Karpas-422 (cell line): ENCODE measurements around the gene RMND5A. TPM values are rescaled to one million over a fixed set of nuclear protein-coding genes. Genes with fewer than 3 reads are reported as not detected.
A peak's percentile ranks its signal among the peaks of the same experiment; 100 is the strongest.
"Not testable (repeated sequence)": the region's sequence is repeated elsewhere in the genome, so short reads cannot be mapped to it uniquely, and the experiment has no call there.

Experiments used
- DNase-seq: peaks from one replicate; pipeline ENCODE4 v3.0.0-alpha.2; 2015
- H2AFZ ChIP-seq: fragments of 200-600 bp; sonication (generic); 2 replicates; pipeline ENCODE4 v1.6.1; 2014; ENCODE audit warnings: antibody characterized with exemption, low read length, mixed read lengths
- H3K27ac ChIP-seq: fragments of 200-600 bp; sonication (generic); 2 replicates; pipeline ENCODE4 v1.5.1; 2014; ENCODE audit warnings: mild to moderate bottlenecking, low read length, moderate library complexity
- H3K27me3 ChIP-seq: fragments of 200-600 bp; sonication (generic); 2 replicates; pipeline ENCODE4 v1.6.1; 2014; ENCODE audit warnings: low read length, mixed read lengths
- H3K36me3 ChIP-seq: fragments of 200-600 bp; sonication (generic); 2 replicates; pipeline ENCODE4 v1.6.1; 2014; ENCODE audit warnings: low read length, mixed read lengths; ENCODE audit not compliant: insufficient read depth
- H3K4me1 ChIP-seq: fragments of 200-600 bp; sonication (generic); 2 replicates; pipeline ENCODE4 v1.6.1; 2014; ENCODE audit warnings: mild to moderate bottlenecking, low read length, mixed read lengths
- H3K4me2 ChIP-seq: fragments of 200-600 bp; sonication (generic); 2 replicates; pipeline ENCODE4 v1.6.1; 2014; ENCODE audit warnings: low read length, low read depth, mild to moderate bottlenecking; ENCODE audit not compliant: poor library complexity, severe bottlenecking
- H3K4me3 ChIP-seq: fragments of 200-600 bp; sonication (generic); 2 replicates; pipeline ENCODE4 v1.5.1; 2014; ENCODE audit warnings: mild to moderate bottlenecking, antibody characterized with exemption, low read length, mixed read lengths
- H3K79me2 ChIP-seq: fragments of 200-600 bp; sonication (generic); 2 replicates; pipeline ENCODE4 v1.6.1; 2014; ENCODE audit warnings: mild to moderate bottlenecking, low read length, mixed read lengths
- H3K9ac ChIP-seq: fragments of 200-600 bp; sonication (generic); 2 replicates; pipeline ENCODE4 v1.6.0; 2014; ENCODE audit warnings: low read length
- H3K9me2 ChIP-seq: fragments of 200-600 bp; sonication (generic), shearing (Covaris generic); replicated peaks from 2 replicates; pipeline ENCODE4 v1.6.0; 2014; ENCODE audit warnings: mild to moderate bottlenecking, low read length, moderate library complexity; ENCODE audit not compliant: insufficient read depth
- H3K9me3 ChIP-seq: fragments of 300-700, 200-600 bp; sonication (generic); 2 replicates; pipeline ENCODE4 v1.6.1; 2014; ENCODE audit warnings: low read length, mixed read lengths
- H4K20me1 ChIP-seq: fragments of 200-600 bp; sonication (generic); 2 replicates; pipeline ENCODE4 v1.6.1; 2014; ENCODE audit warnings: mild to moderate bottlenecking, antibody characterized with exemption, low read length, low read depth; ENCODE audit not compliant: insufficient read depth
- total RNA-seq: library from RNA; depleted of rRNA; stranded (reverse); fragments of >200 nt; shearing (Covaris generic); gene quantifications from 2 replicates; pipeline ENCODE4 v1.2.3, GENCODE V29; 2014; ENCODE audit warnings: low replicate concordance; rRNA removed

Gene RMND5A, protein sequence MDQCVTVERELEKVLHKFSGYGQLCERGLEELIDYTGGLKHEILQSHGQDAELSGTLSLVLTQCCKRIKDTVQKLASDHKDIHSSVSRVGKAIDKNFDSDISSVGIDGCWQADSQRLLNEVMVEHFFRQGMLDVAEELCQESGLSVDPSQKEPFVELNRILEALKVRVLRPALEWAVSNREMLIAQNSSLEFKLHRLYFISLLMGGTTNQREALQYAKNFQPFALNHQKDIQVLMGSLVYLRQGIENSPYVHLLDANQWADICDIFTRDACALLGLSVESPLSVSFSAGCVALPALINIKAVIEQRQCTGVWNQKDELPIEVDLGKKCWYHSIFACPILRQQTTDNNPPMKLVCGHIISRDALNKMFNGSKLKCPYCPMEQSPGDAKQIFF
- 176 and 180 TPM in 2 replicates for total RNA-seq

DNA sequence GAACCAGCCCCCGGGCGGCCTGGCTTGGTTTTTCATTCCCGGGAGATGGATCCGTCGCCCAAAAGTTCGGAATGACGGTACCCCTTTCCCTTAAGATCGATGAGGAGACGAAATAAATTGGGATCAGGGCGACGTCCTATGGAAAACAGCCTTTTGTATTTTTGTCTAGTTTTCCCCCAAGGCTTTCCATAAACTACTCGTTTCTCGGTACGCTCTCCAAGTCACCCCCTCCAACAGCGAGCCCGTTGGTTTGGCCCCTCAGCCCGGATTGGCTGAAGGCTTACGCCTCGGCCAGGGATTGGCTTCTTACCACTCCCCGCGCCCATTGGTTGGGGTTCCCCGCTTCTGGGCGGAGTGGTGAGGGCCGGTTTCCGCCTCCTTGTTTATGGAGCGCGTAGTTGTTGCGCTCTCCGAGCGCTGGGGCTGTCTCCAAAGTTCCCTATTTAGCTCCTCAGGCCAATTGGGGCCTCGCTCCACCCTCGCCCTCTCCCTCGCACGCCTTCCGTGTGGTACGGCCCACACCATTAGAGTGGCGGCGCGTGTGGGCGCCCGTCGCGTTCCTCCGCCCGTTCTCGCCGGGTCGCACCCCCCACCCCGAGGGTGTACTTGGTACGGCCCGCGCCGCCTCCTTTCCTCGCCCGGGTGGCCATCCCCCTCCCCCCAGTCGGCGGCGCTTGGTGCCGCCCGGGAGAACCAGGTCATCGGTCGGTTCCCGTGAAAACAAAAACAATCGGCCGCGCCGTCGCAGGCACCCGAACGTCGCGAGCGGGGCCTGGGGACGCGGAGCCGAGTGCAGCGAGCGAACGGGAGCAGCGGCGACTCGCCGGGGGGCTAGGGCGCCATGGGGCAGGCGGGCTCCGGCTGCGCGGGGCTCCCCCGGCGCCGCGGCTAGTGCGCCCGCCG, at the start of gene RMND5A:
TSS of gene RMND5A (plus strand) at position 655 of the 903 bp plus-strand sequence. CDS start 377 bp downstream, outside the sequence.
- H3K9me2 ChIP-seq, H2AFZ ChIP-seq, H4K20me1 ChIP-seq, H3K27me3 ChIP-seq, H3K4me1 ChIP-seq, H3K9me3 ChIP-seq, H3K36me3 ChIP-seq: not testable (repeated sequence)
- Histone ChIP-seq H3K9ac (peak within 1 kb of the TSS; percentile 82), H3K79me2 (peaks cover 18% of the 10 kb centered on the region), H3K4me2 (peak within 1 kb of the TSS; percentile 86), H3K4me3 (peak within 1 kb of the TSS; percentile 86), H3K27ac (peak within 1 kb of the TSS; percentile 69)
- DNase-seq, result peak; percentile 97

- no peak overlapping the region for H3K4me3 ChIP-seq
- no peaks in the 10 kb centered on the region for H3K27me3 ChIP-seq
- H3K9me3 ChIP-seq, result no peaks in the 10 kb centered on the region
- H3K9ac ChIP-seq, result no peak overlapping the region
- no peaks in the 10 kb centered on the region for H3K9me2 ChIP-seq
- no peaks in the 10 kb centered on the region for H3K36me3 ChIP-seq
- no peak overlapping the region for H3K4me2 ChIP-seq
- H3K4me1 ChIP-seq, result no peaks in the 10 kb centered on the region
- no peak overlapping the region for H2AFZ ChIP-seq
- no peaks in the 10 kb centered on the region for H3K79me2 ChIP-seq
- H4K20me1 ChIP-seq, result no peaks in the 10 kb centered on the region
- no peak overlapping the region for H3K27ac ChIP-seq
- no peak for DNase-seq
Measured at GRCh38 chr2:86671337-86671981, 48.6 kb upstream of the RMND5A start.

GRCh38 chr2:86672027-86672545, 48.0 kb upstream of the RMND5A start:
- Histone ChIP-seq H3K36me3 (no peaks in the 10 kb centered on the region), H2AFZ (no peak overlapping the region), H4K20me1 (no peaks in the 10 kb centered on the region), H3K9me3 (no peaks in the 10 kb centered on the region), H3K27ac (no peak overlapping the region), H3K79me2 (no peaks in the 10 kb centered on the region), H3K9ac (no peak overlapping the region), H3K4me3 (no peak overlapping the region), H3K9me2 (no peaks in the 10 kb centered on the region), H3K27me3 (no peaks in the 10 kb centered on the region), H3K4me2 (no peak overlapping the region), H3K4me1 (no peaks in the 10 kb centered on the region)
- no peak for DNase-seq

DNA sequence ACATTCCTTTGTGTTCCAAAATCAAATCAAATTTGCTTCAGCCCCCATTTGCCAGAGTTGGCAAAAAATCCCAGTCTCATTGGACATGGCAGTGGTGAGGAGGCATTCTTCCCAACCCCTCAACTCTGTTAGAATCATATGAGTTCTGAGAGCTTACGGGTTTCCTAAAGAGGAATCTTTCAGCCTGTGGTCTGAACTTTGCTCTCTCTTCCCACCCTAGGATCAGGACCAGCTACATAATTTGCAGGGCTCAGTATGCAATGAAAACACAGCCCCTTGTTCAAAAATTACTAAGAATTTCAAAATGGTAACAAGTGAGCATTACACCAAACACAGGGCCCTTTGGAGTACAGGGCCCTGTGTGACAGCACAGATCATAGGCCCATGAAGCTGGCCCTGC, 47.1 kb upstream of the RMND5A start:
- H3K4me1 ChIP-seq, result no peaks in the 10 kb centered on the region
- no peak overlapping the region for H2AFZ ChIP-seq
- H3K9me3 ChIP-seq, result no peaks in the 10 kb centered on the region
- DNase-seq, result no peak
- no peak overlapping the region for H3K4me3 ChIP-seq
- H3K9ac ChIP-seq, result no peak overlapping the region
- no peaks in the 10 kb centered on the region for H3K9me2 ChIP-seq
- H3K27ac ChIP-seq, result no peak overlapping the region
- H4K20me1 ChIP-seq, result no peaks in the 10 kb centered on the region
- no peak overlapping the region for H3K4me2 ChIP-seq
- H3K79me2 ChIP-seq, result no peaks in the 10 kb centered on the region
- no peaks in the 10 kb centered on the region for H3K36me3 ChIP-seq
- no peaks in the 10 kb centered on the region for H3K27me3 ChIP-seq

- Histone ChIP-seq H2AFZ (no peak overlapping the region), H3K9me3 (no peaks in the 10 kb centered on the region), H3K27ac (no peak overlapping the region), H3K36me3 (no peaks in the 10 kb centered on the region), H3K9ac (no peak overlapping the region), H4K20me1 (no peaks in the 10 kb centered on the region), H3K4me2 (no peak overlapping the region), H3K27me3 (no peaks in the 10 kb centered on the region), H3K9me2 (no peaks in the 10 kb centered on the region), H3K4me1 (no peaks in the 10 kb centered on the region), H3K79me2 (no peaks in the 10 kb centered on the region), H3K4me3 (no peak overlapping the region)
- no peak for DNase-seq
Measured at GRCh38 chr2:86673986-86674670, 46.0 kb upstream of the RMND5A start.

DNA sequence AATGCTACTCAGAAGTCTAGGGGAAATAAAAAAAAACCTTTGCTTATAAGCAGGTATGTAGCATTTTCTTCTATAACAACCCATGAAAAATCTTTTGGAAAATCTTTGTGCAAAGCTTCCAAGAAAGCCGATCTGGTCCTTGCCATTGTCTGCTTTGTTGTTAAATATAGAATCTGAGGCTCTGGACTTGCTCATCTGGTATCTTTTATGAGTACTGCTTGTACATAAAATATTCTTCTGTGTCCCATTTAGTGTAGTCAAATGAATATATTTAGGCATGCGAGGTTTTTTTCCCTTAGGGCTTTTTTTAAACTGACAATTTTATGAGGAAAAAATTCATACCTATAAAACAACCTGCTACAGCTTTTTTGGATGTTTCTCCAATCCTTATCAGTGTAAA, 45.0 kb upstream of the RMND5A start:
- H3K4me2 ChIP-seq, result no peak overlapping the region
- DNase-seq, result no peak
- no peak overlapping the region for H3K27ac ChIP-seq

GRCh38 chr2:86675511-86676015, 44.5 kb upstream of the RMND5A start:
- Histone ChIP-seq H3K9me2 (no peaks in the 10 kb centered on the region), H3K27me3 (no peaks in the 10 kb centered on the region), H3K9me3 (no peaks in the 10 kb centered on the region), H3K4me2 (no peak overlapping the region), H3K9ac (no peak overlapping the region), H2AFZ (no peak overlapping the region), H3K36me3 (no peaks in the 10 kb centered on the region), H3K4me1 (no peaks in the 10 kb centered on the region), H3K4me3 (no peak overlapping the region), H3K79me2 (no peaks in the 10 kb centered on the region), H3K27ac (no peak overlapping the region), H4K20me1 (no peaks in the 10 kb centered on the region)
- DNase-seq, result peak; percentile 51

More for the DNA sequence above, 45.0 kb upstream of the RMND5A start:
- Histone ChIP-seq H4K20me1 (no peaks in the 10 kb centered on the region), H3K9me3 (no peaks in the 10 kb centered on the region), H3K4me3 (no peak overlapping the region), H2AFZ (no peak overlapping the region), H3K4me1 (no peaks in the 10 kb centered on the region), H3K36me3 (no peaks in the 10 kb centered on the region), H3K79me2 (no peaks in the 10 kb centered on the region), H3K27me3 (no peaks in the 10 kb centered on the region), H3K9ac (no peak overlapping the region), H3K9me2 (no peaks in the 10 kb centered on the region)
